Inflammatory macrophage treated with lipopolysaccharide for 1 hour (primary cell): ENCODE results near the gene PDGFRA.
A peak's percentile ranks its signal among the peaks of the same experiment; 100 is the strongest.

ENCODE experiments used
- DNase-seq, 2 donors: peaks; one replicate each; pipeline ENCODE4 v3.0.0-alpha.2; 2020 to 2022

PDGFRA gene

GRCh38 chr4:54228961-54229501 lies at the start of gene PDGFRA:
Gene PDGFRA (plus strand): TSS chr4:54229293. CDS start chr4:54258769, 29,476 bp downstream.
- no peak for DNase-seq

GRCh38 chr4:54184581-54184980 lies 44.5 kb upstream of the PDGFRA start:
- DNase-seq = no peak

GRCh38 chr4:54185044-54185780 lies 43.9 kb upstream of the PDGFRA start:
- no peak for DNase-seq

GRCh38 chr4:54185866-54186265 lies 43.2 kb upstream of the PDGFRA start:
- DNase-seq = no peak

GRCh38 chr4:54186371-54186770 lies 42.7 kb upstream of the PDGFRA start:
- DNase-seq = no peak

GRCh38 chr4:54187148-54187547 lies 41.9 kb upstream of the PDGFRA start:
- peak in 1 of 2 donors; percentile 5 for DNase-seq

- DNase-seq = no peak
These were observed 40.0 kb upstream of the PDGFRA start for GRCh38 chr4:54189140-54189539.

GRCh38 chr4:54192811-54193210 lies 36.3 kb upstream of the PDGFRA start:
- no peak for DNase-seq

GRCh38 chr4:54197926-54198325 lies 31.2 kb upstream of the PDGFRA start:
- no peak for DNase-seq

- no peak for DNase-seq
These were observed 29.2 kb upstream of the PDGFRA start for GRCh38 chr4:54199919-54200318.

GRCh38 chr4:54209617-54210016 lies 19.5 kb upstream of the PDGFRA start:
- DNase-seq = no peak

- DNase-seq = no peak
These were observed 16.1 kb upstream of the PDGFRA start for GRCh38 chr4:54213001-54213400.

- DNase-seq = no peak
These were observed 15.3 kb upstream of the PDGFRA start for GRCh38 chr4:54213761-54214160.

- no peak for DNase-seq
These were observed 13.6 kb upstream of the PDGFRA start for GRCh38 chr4:54215379-54216077.

- DNase-seq = peak; percentile 56 to 90
These were observed 11.2 kb upstream of the PDGFRA start for GRCh38 chr4:54217642-54218495.

GRCh38 chr4:54218736-54219135 lies 10.4 kb upstream of the PDGFRA start:
- no peak for DNase-seq

- DNase-seq = no peak
These were observed 4.0 kb upstream of the PDGFRA start for GRCh38 chr4:54224996-54225597.

- DNase-seq = no peak
These were observed 3.3 kb upstream of the PDGFRA start for GRCh38 chr4:54225598-54226403.

GRCh38 chr4:54226404-54227255 lies 2.5 kb upstream of the PDGFRA start:
- peak; percentile 40 to 51 for DNase-seq

GRCh38 chr4:54227256-54228055 lies 1.6 kb upstream of the PDGFRA start:
- no peak for DNase-seq
